IPS-18c (cell line): Measurements from ENCODE around the gene LOX.

Experiments used
- H3K4me3 ChIP-seq: 2 replicates; pipeline ENCODE4 v1.7.0; 2013; ENCODE audit warnings: low read depth, mild to moderate bottlenecking, low read length, moderate library complexity; ENCODE audit not compliant: insufficient read depth
- H3K9me3 ChIP-seq: one replicate; pipeline ENCODE4 v1.6.1; 2013; ENCODE audit warnings: mild to moderate bottlenecking, low read length, moderate library complexity; ENCODE audit not compliant: control insufficient read depth, insufficient read depth

The LOX gene

GRCh38 chr5:122078116-122079110 lies at the start of gene LOX:
TSS of gene LOX (minus strand) at chr5:122078259. CDS start at chr5:122077985, 274 bp downstream.
- Histone ChIP-seq H3K9me3 (no peaks in the 10 kb centered on the region), H3K4me3 (peak within 1 kb of the TSS; percentile 51)

- no peaks in the 10 kb centered on the region for H3K9me3 ChIP-seq
- no peak overlapping the region for H3K4me3 ChIP-seq
These were observed 48.8 kb upstream of the LOX start for GRCh38 chr5:122126756-122127321.

- Histone ChIP-seq H3K9me3 (no peaks in the 10 kb centered on the region), H3K4me3 (no peak overlapping the region)
These were observed 48.2 kb upstream of the LOX start for GRCh38 chr5:122126177-122126755.

GRCh38 chr5:122124766-122125165 lies 46.7 kb upstream of the LOX start:
- Histone ChIP-seq H3K9me3 (no peaks in the 10 kb centered on the region), H3K4me3 (no peak overlapping the region)

- H3K4me3 ChIP-seq: no peak overlapping the region
These were observed 43.7 kb upstream of the LOX start for GRCh38 chr5:122121479-122122465.

GRCh38 chr5:122120957-122121356 lies 42.9 kb upstream of the LOX start:
- H3K9me3 ChIP-seq: no peaks in the 10 kb centered on the region
- H3K4me3 ChIP-seq: no peak overlapping the region

More at GRCh38 chr5:122121479-122122465, 43.7 kb upstream of the LOX start:
- no peaks in the 10 kb centered on the region for H3K9me3 ChIP-seq

- no peak overlapping the region for H3K4me3 ChIP-seq
These were observed 42.4 kb upstream of the LOX start for GRCh38 chr5:122120493-122120892.

GRCh38 chr5:122119205-122119604 lies 41.1 kb upstream of the LOX start:
- Histone ChIP-seq H3K4me3 (no peak overlapping the region), H3K9me3 (no peaks in the 10 kb centered on the region)

More at GRCh38 chr5:122120493-122120892, 42.4 kb upstream of the LOX start:
- H3K9me3 ChIP-seq: no peaks in the 10 kb centered on the region

GRCh38 chr5:122118356-122118948 lies 40.4 kb upstream of the LOX start:
- H3K4me3 ChIP-seq: no peak overlapping the region
- H3K9me3 ChIP-seq: no peaks in the 10 kb centered on the region

- Histone ChIP-seq H3K4me3 (no peak overlapping the region), H3K9me3 (no peaks in the 10 kb centered on the region)
These were observed 36.4 kb upstream of the LOX start for GRCh38 chr5:122114501-122114900.

GRCh38 chr5:122112733-122113558 lies 34.9 kb upstream of the LOX start:
- no peak overlapping the region for H3K4me3 ChIP-seq
- H3K9me3 ChIP-seq: no peaks in the 10 kb centered on the region

GRCh38 chr5:122112063-122112462 lies 34.0 kb upstream of the LOX start:
- Histone ChIP-seq H3K4me3 (no peak overlapping the region), H3K9me3 (no peaks in the 10 kb centered on the region)

GRCh38 chr5:122111460-122111859 lies 33.4 kb upstream of the LOX start:
- Histone ChIP-seq H3K4me3 (no peak overlapping the region), H3K9me3 (no peaks in the 10 kb centered on the region)

GRCh38 chr5:122110987-122111386 lies 32.9 kb upstream of the LOX start:
- Histone ChIP-seq H3K9me3 (no peaks in the 10 kb centered on the region), H3K4me3 (no peak overlapping the region)

- H3K9me3 ChIP-seq: no peaks in the 10 kb centered on the region
- H3K4me3 ChIP-seq: no peak overlapping the region
These were observed 29.0 kb upstream of the LOX start for GRCh38 chr5:122107016-122107415.

- H3K4me3 ChIP-seq: no peak overlapping the region
These were observed 27.9 kb upstream of the LOX start for GRCh38 chr5:122105909-122106308.

More at GRCh38 chr5:122105909-122106308, 27.9 kb upstream of the LOX start:
- no peaks in the 10 kb centered on the region for H3K9me3 ChIP-seq
